Fibroblast of the aortic adventitia (primary cell): ENCODE measurements around the gene IARS1. TPM values are rescaled to one million over a fixed set of nuclear protein-coding genes. Genes with fewer than 3 reads are reported as not detected.

Experiments used
- DNase-seq: peaks from one replicate; pipeline ENCODE4 v3.0.0-alpha.2; 2010; ENCODE audit warnings: low read depth
- H3K4me3 ChIP-seq: 2 replicates; pipeline ENCODE4 v1.5.1; 2011; ENCODE audit warnings: low read depth, mild to moderate bottlenecking, control low read depth, low read length, moderate library complexity
- CTCF ChIP-seq: IDR thresholded peaks from 2 replicates; pipeline ENCODE4 v1.5.1; 2011; ENCODE audit warnings: mild to moderate bottlenecking, low read length, control low read depth, inconsistent platforms; ENCODE audit not compliant: insufficient read depth
- total RNA-seq: library from RNA; depleted of rRNA; stranded (reverse); fragments of >200 nt; gene quantifications from 2 replicates; pipeline ENCODE4 v1.2.3, GENCODE V29; 2012; ENCODE audit warnings: low replicate concordance

IARS1 gene
- total RNA-seq, 1 donor: 482 TPM

GRCh38 chr9:92297611-92298010, 4.1 kb upstream of the IARS1 start:
- H3K4me3 ChIP-seq: no peak overlapping the region
- DNase-seq: no peak
- TF ChIP-seq CTCF: no peak

GRCh38 chr9:92295827-92296258, 2.3 kb upstream of the IARS1 start:
- TF ChIP-seq CTCF: no peak
- H3K4me3 ChIP-seq: no peak overlapping the region
- DNase-seq: no peak

- TF ChIP-seq CTCF: no peak
- no peak overlapping the region for H3K4me3 ChIP-seq
These were observed 1.8 kb upstream of the IARS1 start for GRCh38 chr9:92295240-92295790.

GRCh38 chr9:92294297-92294676, 790 bp upstream of the IARS1 start:
- peak overlapping the region; percentile 70 for H3K4me3 ChIP-seq
- TF ChIP-seq CTCF: no peak
- DNase-seq: peak; percentile 38

More at GRCh38 chr9:92295240-92295790, 1.8 kb upstream of the IARS1 start:
- DNase-seq: no peak

GRCh38 chr9:92293075-92293354, 482 bp downstream of the IARS1 start:
- TF ChIP-seq CTCF: no peak
- no peak for DNase-seq
- peak overlapping the region; percentile 90 for H3K4me3 ChIP-seq

- TF ChIP-seq CTCF: no peak
- peak overlapping the region; percentile 90 for H3K4me3 ChIP-seq
- peak; percentile 19 for DNase-seq
These were observed 991 bp downstream of the IARS1 start for GRCh38 chr9:92292338-92293074.
